Left lung (tissue), 10 donors: ENCODE data around the gene CD59. TPM values are rescaled to one million over a fixed set of nuclear protein-coding genes. Genes with fewer than 3 reads are reported as not detected.

Source experiments
- ATAC-seq: fragments of 200-7000 bp; cut with Tn5 transposase; one replicate; pipeline ENCODE4 v1.9.1; 2020; ENCODE audit warnings: moderate library complexity
- DNase-seq, 4 donors: peaks; one replicate each; pipeline ENCODE4 v3.0.0-alpha.2; 2013 to 2020
- H3K27ac ChIP-seq, 2 donors: fragments of 200-600 bp; sonication (generic) in 1 of 2; one replicate each; pipeline versions ENCODE4 v1.5.0 to v1.8.0; 2020 to 2021
- H3K27me3 ChIP-seq, 2 donors: fragments of 200-600 bp; sonication (generic) in 1 of 2; one replicate each; pipeline versions ENCODE4 v1.5.0 to v1.8.0; 2020 to 2021
- H3K36me3 ChIP-seq, 2 donors: fragments of 200-600 bp; sonication (generic) in 1 of 2; one replicate each; pipeline versions ENCODE4 v1.5.0 to v1.8.0; 2020 to 2021
- H3K4me1 ChIP-seq, 2 donors: fragments of 200-600 bp; one replicate each; pipeline ENCODE4 v1.8.0; 2021
- H3K4me3 ChIP-seq, 2 donors: fragments of 200-600 bp; sonication (generic) in 1 of 2; one replicate each; pipeline versions ENCODE4 v1.5.0 to v1.8.0; 2020 to 2021; ENCODE audit warnings: mild to moderate bottlenecking in 1 of 2
- H3K9me3 ChIP-seq, 2 donors: fragments of 200-600 bp; sonication (generic) in 1 of 2; one replicate each; pipeline versions ENCODE4 v1.5.0 to v1.8.0; 2020 to 2021
- CTCF ChIP-seq, 2 donors: fragments of 200-600 bp; sonication (generic) in 1 of 2; IDR thresholded peaks; one replicate each; pipeline versions ENCODE4 v1.5.0 to v1.8.0; 2021; ENCODE audit warnings: antibody characterized with exemption in 2 of 2
- intact Hi-C, 2 donors: fragments of 100-400 bp; cut with DNase I; formaldehyde crosslinking; loops; one replicate each; pipeline versions ENCODE4 v1.11.2 to v1.14.2; 2022
- polyA plus RNA-seq, 6 donors: library from polyadenylated mRNA; unstranded; fragments of 120-200 nt; gene quantifications; one replicate each; pipeline ENCODE4 v1.2.1, GENCODE V29; 2013; ENCODE audit not compliant: insufficient read length in 6 of 6
- total RNA-seq, 2 donors: library from RNA; stranded (reverse); fragmentation: NEBNext Ultra II Directional; extraction: Animal tissue kit (Norgen Biotek cat#: 25700); gene quantifications; one replicate each; pipeline ENCODE4 v1.2.1, GENCODE V29; 2021
- donor health status: DM: no; HTN: yes; CAD: no.
- donor health status: DM: no; HTN: no; CAD: no.

The CD59 gene
- total and polyA plus RNA-seq, 8 donors: 190 to 1,244 (median 226) TPM

- Histone ChIP-seq H3K4me3 (no peak overlapping the region), H3K4me1 (no peaks in the 10 kb centered on the region), H3K27ac (no peak overlapping the region), H3K9me3 (no peaks in the 10 kb centered on the region), H3K36me3 (no peaks in the 10 kb centered on the region), H3K27me3 (no peaks in the 10 kb centered on the region)
- DNase-seq (no peak), ATAC-seq (no peak)
- TF ChIP-seq CTCF (IDR thresholded peaks at IDR 0.05): no peak
- intact Hi-C loops: no loop called here
Measured at GRCh38 chr11:33670250-33671011, 65.8 kb downstream of the CD59 start.

DNA sequence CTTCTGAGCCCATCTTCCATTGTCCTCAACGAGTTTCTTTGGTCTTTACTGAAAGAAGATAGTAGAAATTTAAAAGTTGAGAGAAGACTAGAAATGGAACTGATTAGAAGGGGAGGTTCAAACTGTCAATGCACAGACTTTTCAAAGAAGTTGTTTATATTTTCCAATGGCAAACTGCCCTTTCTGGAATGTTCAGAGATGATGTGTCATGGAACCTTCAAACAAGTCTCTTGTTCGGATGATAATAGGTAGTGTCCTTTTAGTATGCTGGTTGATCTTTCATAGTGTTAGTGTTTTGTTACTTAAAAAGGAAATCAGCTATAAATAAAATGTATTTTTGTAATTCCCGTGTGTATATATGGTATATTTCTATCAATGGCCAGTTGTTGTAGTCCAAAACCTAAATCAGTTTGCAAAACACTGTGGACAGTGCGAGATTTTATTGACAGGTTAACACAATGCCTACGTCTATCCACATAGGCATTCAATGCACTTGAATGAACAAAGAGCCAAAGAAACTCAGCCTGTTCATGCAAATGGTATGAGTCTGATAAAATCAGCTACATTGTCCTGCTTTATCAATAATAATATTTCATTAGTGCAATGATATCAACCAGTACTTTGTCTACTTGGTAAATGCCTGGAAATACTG, 66.5 kb downstream of the CD59 start:
- H3K36me3 ChIP-seq: no peaks in the 10 kb centered on the region
- intact Hi-C loops: no loop called here
- TF ChIP-seq CTCF (IDR thresholded peaks at IDR 0.05): no peak
- H3K27me3 ChIP-seq: no peaks in the 10 kb centered on the region
- H3K9me3 ChIP-seq: no peaks in the 10 kb centered on the region
- no peaks in the 10 kb centered on the region for H3K4me1 ChIP-seq
- no peak overlapping the region for H3K27ac ChIP-seq
- no peak overlapping the region for H3K4me3 ChIP-seq
- DNase-seq (no peak), ATAC-seq (no peak)

DNA sequence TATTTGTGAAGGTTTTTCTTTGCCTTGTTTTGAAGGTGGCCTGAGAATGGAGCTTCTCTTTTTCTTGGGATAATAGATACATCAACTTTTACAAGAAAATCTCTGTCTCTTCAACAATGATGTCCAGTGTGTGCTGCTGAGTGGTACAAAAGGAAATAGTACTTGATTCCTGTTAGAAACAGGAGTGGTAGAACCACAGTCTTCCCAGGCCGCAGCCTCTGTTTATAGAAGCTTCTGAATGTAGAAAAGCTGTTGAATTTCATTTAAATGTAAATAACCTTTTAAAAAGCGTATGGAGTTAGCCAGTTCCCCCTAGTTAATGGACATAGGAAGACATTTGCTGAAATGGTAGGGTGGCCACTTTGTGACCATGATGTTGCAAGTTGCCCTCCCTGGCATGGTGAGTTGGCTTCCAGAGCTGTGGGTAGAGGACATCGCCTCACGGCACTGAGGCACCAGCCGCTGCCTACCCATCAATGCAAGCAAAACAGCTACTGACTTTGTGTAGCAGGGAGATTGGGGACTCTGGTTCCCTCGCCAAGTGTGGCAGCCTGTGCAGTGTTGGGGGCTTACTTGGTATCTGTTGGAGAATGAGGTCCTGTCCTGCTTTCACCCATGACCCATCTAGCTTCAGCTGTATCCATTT, 67.1 kb downstream of the CD59 start:
- H3K36me3 ChIP-seq: no peaks in the 10 kb centered on the region
- H3K27ac ChIP-seq: no peak overlapping the region
- no peaks in the 10 kb centered on the region for H3K9me3 ChIP-seq
- TF ChIP-seq CTCF (IDR thresholded peaks at IDR 0.05): no peak
- H3K4me1 ChIP-seq: no peaks in the 10 kb centered on the region
- no peak for DNase-seq
- no peak overlapping the region for H3K4me3 ChIP-seq
- intact Hi-C loops: no loop called here
- H3K27me3 ChIP-seq: no peaks in the 10 kb centered on the region
- ATAC-seq: no peak

- ATAC-seq (no peak), DNase-seq (no peak)
- no peaks in the 10 kb centered on the region for H3K4me1 ChIP-seq
- H3K9me3 ChIP-seq: no peaks in the 10 kb centered on the region
- H3K4me3 ChIP-seq: no peak overlapping the region
- TF ChIP-seq CTCF (IDR thresholded peaks at IDR 0.05): no peak
- H3K27me3 ChIP-seq: no peaks in the 10 kb centered on the region
- intact Hi-C loops: no loop called here
- no peaks in the 10 kb centered on the region for H3K36me3 ChIP-seq
- no peak overlapping the region for H3K27ac ChIP-seq
Measured at GRCh38 chr11:33668468-33668825, 67.8 kb downstream of the CD59 start.

- ATAC-seq: no peak
- TF ChIP-seq CTCF (IDR thresholded peaks at IDR 0.05): no peak
- Histone ChIP-seq H3K9me3 (no peaks in the 10 kb centered on the region), H3K4me3 (no peak overlapping the region), H3K36me3 (no peaks in the 10 kb centered on the region), H3K27ac (no peak overlapping the region), H3K27me3 (no peaks in the 10 kb centered on the region), H3K4me1 (no peaks in the 10 kb centered on the region)
- DNase-seq: no peak
- intact Hi-C loops: no loop called here
Measured at GRCh38 chr11:33667819-33668467, 68.3 kb downstream of the CD59 start.
